Measurements from ENCODE around the gene CCSER1.

CCSER1 gene

DNA sequence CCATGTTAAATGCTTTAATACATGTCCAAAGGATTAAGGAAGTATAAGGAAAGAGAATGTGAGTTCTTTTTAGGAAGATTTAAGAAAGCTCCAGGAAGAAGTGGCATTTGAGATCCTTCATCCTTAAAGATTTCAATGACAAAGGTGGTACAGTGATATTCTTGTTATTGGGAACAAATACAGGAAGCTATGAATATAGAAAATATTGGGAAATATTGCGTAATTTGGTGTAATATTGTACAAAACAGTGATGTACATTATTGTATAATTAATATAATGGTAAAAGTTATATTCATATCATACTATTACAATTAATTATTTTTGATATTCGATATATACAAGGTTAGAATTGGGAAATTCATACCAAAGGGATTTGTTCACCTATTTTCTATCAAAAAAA is 937.9 kb downstream of the CCSER1 start:
- H3K27ac ChIP-seq (ENCODE audit: low read depth, low read length), result no peak overlapping the region
- H3K4me2 ChIP-seq (ENCODE audit: low read depth, low read length, poor library complexity, severe bottlenecking), result no peak overlapping the region
- H3K79me2 ChIP-seq (ENCODE audit: insufficient read depth, low read length), result no peaks in the 10 kb centered on the region
- no peaks in the 10 kb centered on the region for H3K9me2 ChIP-seq (replicated peaks; ENCODE audit: insufficient read depth, low read length)
- H3K27me3 ChIP-seq (ENCODE audit: low read length), result no peaks in the 10 kb centered on the region
- no peak overlapping the region for H3K9ac ChIP-seq (ENCODE audit: low read length)
- no peaks in the 10 kb centered on the region for H3K36me3 ChIP-seq (ENCODE audit: low read length)
- H2AFZ ChIP-seq (ENCODE audit: low read depth, low read length, severe bottlenecking), result no peak overlapping the region
- no peaks in the 10 kb centered on the region for H4K20me1 ChIP-seq (ENCODE audit: low read depth, low read length)
- H3F3A ChIP-seq (ENCODE audit: insufficient read depth), result no peaks in the 10 kb centered on the region
- no peaks in the 10 kb centered on the region for H3K9me3 ChIP-seq (ENCODE audit: insufficient read depth, low read length)
- H3K4me3 ChIP-seq (ENCODE audit: insufficient read depth, low read length, poor library complexity, severe bottlenecking), result no peak overlapping the region
- TF ChIP-seq, protein P1, sequence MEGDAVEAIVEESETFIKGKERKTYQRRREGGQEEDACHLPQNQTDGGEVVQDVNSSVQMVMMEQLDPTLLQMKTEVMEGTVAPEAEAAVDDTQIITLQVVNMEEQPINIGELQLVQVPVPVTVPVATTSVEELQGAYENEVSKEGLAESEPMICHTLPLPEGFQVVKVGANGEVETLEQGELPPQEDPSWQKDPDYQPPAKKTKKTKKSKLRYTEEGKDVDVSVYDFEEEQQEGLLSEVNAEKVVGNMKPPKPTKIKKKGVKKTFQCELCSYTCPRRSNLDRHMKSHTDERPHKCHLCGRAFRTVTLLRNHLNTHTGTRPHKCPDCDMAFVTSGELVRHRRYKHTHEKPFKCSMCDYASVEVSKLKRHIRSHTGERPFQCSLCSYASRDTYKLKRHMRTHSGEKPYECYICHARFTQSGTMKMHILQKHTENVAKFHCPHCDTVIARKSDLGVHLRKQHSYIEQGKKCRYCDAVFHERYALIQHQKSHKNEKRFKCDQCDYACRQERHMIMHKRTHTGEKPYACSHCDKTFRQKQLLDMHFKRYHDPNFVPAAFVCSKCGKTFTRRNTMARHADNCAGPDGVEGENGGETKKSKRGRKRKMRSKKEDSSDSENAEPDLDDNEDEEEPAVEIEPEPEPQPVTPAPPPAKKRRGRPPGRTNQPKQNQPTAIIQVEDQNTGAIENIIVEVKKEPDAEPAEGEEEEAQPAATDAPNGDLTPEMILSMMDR (IDR thresholded peaks at IDR 0.05; ENCODE audit: insufficient read depth, low read length, poor library complexity, severe bottlenecking), result no peak
- no peak for TF ChIP-seq EZH2phosphoT487 (conservative IDR thresholded peaks at IDR 0.05; ENCODE audit: low read length)

GRCh38 chr4:91070736-91071135 is 943.5 kb downstream of the CCSER1 start:
- H3K9me2 ChIP-seq (replicated peaks; ENCODE audit: insufficient read depth, low read length), result no peaks in the 10 kb centered on the region
- no peaks in the 10 kb centered on the region for H3K9me3 ChIP-seq (ENCODE audit: insufficient read depth, low read length)
- no peak overlapping the region for H3K9ac ChIP-seq (ENCODE audit: low read length)
- H3K4me2 ChIP-seq (ENCODE audit: low read depth, low read length, poor library complexity, severe bottlenecking), result no peak overlapping the region
- H3K36me3 ChIP-seq (ENCODE audit: low read length), result no peaks in the 10 kb centered on the region
- no peak overlapping the region for H2AFZ ChIP-seq (ENCODE audit: low read depth, low read length, severe bottlenecking)
- H3K79me2 ChIP-seq (ENCODE audit: insufficient read depth, low read length), result no peaks in the 10 kb centered on the region
- H3K27me3 ChIP-seq (ENCODE audit: low read length), result no peaks in the 10 kb centered on the region
- H3F3A ChIP-seq (ENCODE audit: insufficient read depth), result no peaks in the 10 kb centered on the region
- H3K27ac ChIP-seq (ENCODE audit: low read depth, low read length), result no peak overlapping the region
- TF ChIP-seq, protein P1 (IDR thresholded peaks at IDR 0.05; ENCODE audit: insufficient read depth, low read length, poor library complexity, severe bottlenecking), result no peak
- TF ChIP-seq EZH2phosphoT487 (conservative IDR thresholded peaks at IDR 0.05; ENCODE audit: low read length), result no peak
- no peaks in the 10 kb centered on the region for H4K20me1 ChIP-seq (ENCODE audit: low read depth, low read length)
- H3K4me3 ChIP-seq (ENCODE audit: insufficient read depth, low read length, poor library complexity, severe bottlenecking), result no peak overlapping the region

- no peak overlapping the region for H3K4me2 ChIP-seq (ENCODE audit: low read depth, low read length, poor library complexity, severe bottlenecking)
- H2AFZ ChIP-seq (ENCODE audit: low read depth, low read length, severe bottlenecking), result no peak overlapping the region
- H3K27ac ChIP-seq (ENCODE audit: low read depth, low read length), result no peak overlapping the region
- no peak overlapping the region for H3K4me3 ChIP-seq (ENCODE audit: insufficient read depth, low read length, poor library complexity, severe bottlenecking)
- no peaks in the 10 kb centered on the region for H4K20me1 ChIP-seq (ENCODE audit: low read depth, low read length)
- H3K79me2 ChIP-seq (ENCODE audit: insufficient read depth, low read length), result no peaks in the 10 kb centered on the region
- no peaks in the 10 kb centered on the region for H3F3A ChIP-seq (ENCODE audit: insufficient read depth)
- no peak overlapping the region for H3K9ac ChIP-seq (ENCODE audit: low read length)
- H3K9me3 ChIP-seq (ENCODE audit: insufficient read depth, low read length), result no peaks in the 10 kb centered on the region
- TF ChIP-seq EZH2phosphoT487 (conservative IDR thresholded peaks at IDR 0.05; ENCODE audit: low read length), result no peak
- TF ChIP-seq, protein P1 (IDR thresholded peaks at IDR 0.05; ENCODE audit: insufficient read depth, low read length, poor library complexity, severe bottlenecking), result no peak
- H3K36me3 ChIP-seq (ENCODE audit: low read length), result no peaks in the 10 kb centered on the region
- no peaks in the 10 kb centered on the region for H3K9me2 ChIP-seq (replicated peaks; ENCODE audit: insufficient read depth, low read length)
- H3K27me3 ChIP-seq (ENCODE audit: low read length), result no peaks in the 10 kb centered on the region
Observed at GRCh38 chr4:91076147-91076546, 949.0 kb downstream of the CCSER1 start.

Data from SU-DHL-6 (cell line).